ENCODE measurements around the gene PDHX. TPM values are rescaled to one million over a fixed set of nuclear protein-coding genes. Genes with fewer than 3 reads are reported as not detected.

The PDHX gene
- total RNA-seq: 27.0 and 34.6 TPM in 2 replicates
- long read RNA-seq, transcript PDHX-201 (11 exons, 2,389 nt): major isoform, 243 of 293 reads
- long read RNA-seq, transcript PDHX-203 (11 exons, 2,653 nt): minor isoform, 8 of 293 reads
- long read RNA-seq, partial matches to known transcripts: 7 of 293 reads
- long read RNA-seq, other reads (novel, unspliced or antisense): 32 of 293 reads

GRCh38 chr11:34916015-34916842, at the start of gene PDHX, which contains the start of gene APIP:
TSS of gene PDHX (plus strand) at chr11:34916618. CDS start at chr11:34916656, 38 bp downstream.
TSS of gene APIP (minus strand) at chr11:34916379. CDS start at chr11:34916284, 95 bp downstream.
- peak within 1 kb of the TSS; percentile 93 for H3K4me3 Mint-ChIP-seq (ENCODE audit: unreplicated experiment)
- peaks cover 27% of the 10 kb centered on the region for H3K4me1 Mint-ChIP-seq (ENCODE audit: unreplicated experiment)
- peak; percentile 99 for DNase-seq (ENCODE audit: extremely low spot score, unreplicated experiment)
- H3K36me3 Mint-ChIP-seq (ENCODE audit: unreplicated experiment): peaks cover 10% of the 10 kb centered on the region
- no peaks in the 10 kb centered on the region for H3K9me3 Mint-ChIP-seq (ENCODE audit: unreplicated experiment)
- no peaks in the 10 kb centered on the region for H3K27me3 Mint-ChIP-seq (ENCODE audit: unreplicated experiment)
- no peak for TF ChIP-seq CTCF (IDR thresholded peaks at IDR 0.05)
- peak within 1 kb of the TSS; percentile 99 for H3K27ac Mint-ChIP-seq (ENCODE audit: unreplicated experiment)

- Mint-ChIP-seq H3K36me3 (ENCODE audit: unreplicated experiment) (peaks cover 6% of the 10 kb centered on the region), H3K27me3 (ENCODE audit: unreplicated experiment) (peaks cover 1% of the 10 kb centered on the region), H3K4me3 (ENCODE audit: unreplicated experiment) (no peak overlapping the region), H3K4me1 (ENCODE audit: unreplicated experiment) (no peaks in the 10 kb centered on the region), H3K27ac (ENCODE audit: unreplicated experiment) (no peak overlapping the region), H3K9me3 (ENCODE audit: unreplicated experiment) (no peaks in the 10 kb centered on the region)
- no peak for DNase-seq (ENCODE audit: extremely low spot score, unreplicated experiment)
- TF ChIP-seq CTCF (IDR thresholded peaks at IDR 0.05): peak; percentile 16
These were observed 47.0 kb upstream of the PDHX start for GRCh38 chr11:34869425-34869824.

GRCh38 chr11:34870548-34871196, 45.7 kb upstream of the PDHX start:
- no peak overlapping the region for H3K27ac Mint-ChIP-seq (ENCODE audit: unreplicated experiment)
- H3K27me3 Mint-ChIP-seq (ENCODE audit: unreplicated experiment): no peaks in the 10 kb centered on the region
- no peak for TF ChIP-seq CTCF (IDR thresholded peaks at IDR 0.05)
- no peaks in the 10 kb centered on the region for H3K9me3 Mint-ChIP-seq (ENCODE audit: unreplicated experiment)
- H3K4me1 Mint-ChIP-seq (ENCODE audit: unreplicated experiment): no peaks in the 10 kb centered on the region
- H3K4me3 Mint-ChIP-seq (ENCODE audit: unreplicated experiment): no peak overlapping the region
- peaks cover 14% of the 10 kb centered on the region for H3K36me3 Mint-ChIP-seq (ENCODE audit: unreplicated experiment)
- no peak for DNase-seq (ENCODE audit: extremely low spot score, unreplicated experiment)

GRCh38 chr11:34874202-34874601, 42.2 kb upstream of the PDHX start:
- Mint-ChIP-seq H3K27ac (ENCODE audit: unreplicated experiment) (no peak overlapping the region), H3K4me3 (ENCODE audit: unreplicated experiment) (no peak overlapping the region), H3K27me3 (ENCODE audit: unreplicated experiment) (no peaks in the 10 kb centered on the region), H3K36me3 (ENCODE audit: unreplicated experiment) (peaks cover 18% of the 10 kb centered on the region), H3K4me1 (ENCODE audit: unreplicated experiment) (no peaks in the 10 kb centered on the region), H3K9me3 (ENCODE audit: unreplicated experiment) (no peaks in the 10 kb centered on the region)
- DNase-seq (ENCODE audit: extremely low spot score, unreplicated experiment): no peak
- TF ChIP-seq CTCF (IDR thresholded peaks at IDR 0.05): no peak

All from osteocyte (in vitro differentiated cells).